Measurements from ENCODE around the gene TMEM79.

Gene TMEM79

DNA sequence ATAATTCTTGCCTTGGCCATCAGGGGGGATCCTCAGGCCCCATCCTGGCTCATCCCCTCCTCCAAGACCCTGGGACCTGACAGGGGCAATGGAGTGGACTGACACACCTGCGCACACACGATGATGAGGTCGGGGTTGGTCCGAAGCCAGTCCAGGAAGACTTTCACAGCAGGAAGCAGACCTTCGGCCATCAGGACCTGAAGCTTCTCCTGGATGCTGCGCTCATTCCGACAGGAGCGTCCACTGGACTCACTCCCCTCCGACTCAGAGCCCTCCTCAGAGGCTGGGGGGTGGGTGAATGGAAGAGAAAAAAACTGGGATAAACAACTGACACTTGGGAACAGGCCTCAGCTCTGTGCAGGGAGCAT lies 20.9 kb upstream of the TMEM79 start:
- DNase-seq = no peak

DNA sequence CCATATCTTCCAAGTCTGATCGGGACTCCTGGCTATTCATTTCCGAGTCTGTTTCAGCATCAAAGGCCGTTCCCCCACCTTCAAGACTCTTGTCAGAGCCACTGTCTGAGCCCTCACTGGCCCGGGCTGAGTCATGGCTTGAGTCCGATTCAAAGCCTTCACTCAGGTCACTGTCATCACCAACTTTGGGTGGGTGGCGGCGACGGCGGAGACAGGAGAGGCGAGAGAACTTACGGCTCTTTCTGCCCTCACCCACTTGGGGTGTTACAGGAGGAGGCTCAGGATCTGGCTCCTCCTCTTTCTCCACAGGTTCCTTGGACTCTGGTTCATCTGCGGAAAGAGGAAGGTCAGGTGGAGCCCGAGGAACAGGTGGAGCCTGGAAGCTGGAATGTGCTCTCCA lies 18.1 kb upstream of the TMEM79 start:
- DNase-seq = no peak

DNA sequence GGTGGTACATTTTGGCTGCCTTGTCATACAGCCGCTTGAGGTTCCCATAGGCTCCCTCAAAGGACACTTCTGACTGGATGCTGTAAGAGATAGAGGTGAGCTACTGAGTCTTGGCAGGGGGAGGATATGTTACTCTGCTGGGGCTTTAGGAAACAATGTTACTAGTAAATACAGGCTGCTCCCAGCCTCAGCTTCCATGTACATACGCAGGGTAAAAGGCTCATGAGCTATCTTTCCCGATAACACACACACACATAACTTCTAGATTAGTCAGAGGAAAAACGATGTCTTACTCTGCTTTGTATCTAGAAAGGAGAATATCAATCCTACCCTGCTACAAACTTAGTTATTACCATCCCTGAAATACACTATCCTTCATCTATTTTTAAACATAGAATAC lies 15.8 kb upstream of the TMEM79 start:
- no peak for DNase-seq

DNA sequence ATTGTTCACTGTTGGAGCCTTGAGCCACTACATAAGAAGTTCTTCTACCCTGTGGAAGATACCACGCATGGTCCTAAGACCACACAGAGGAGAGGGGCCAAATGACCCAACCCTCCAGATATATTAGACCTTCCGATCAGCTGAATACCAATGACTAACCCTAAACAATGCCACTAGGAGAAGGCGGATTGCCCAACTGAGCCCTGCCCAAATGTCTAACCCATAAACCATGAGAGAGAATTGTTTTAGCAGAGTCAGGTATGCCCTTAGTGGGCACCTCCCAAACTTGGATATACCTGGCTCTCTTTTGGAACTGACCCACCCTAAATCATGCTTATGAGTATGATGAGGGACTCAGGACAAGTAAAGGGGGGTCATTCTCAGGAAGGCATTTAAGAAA lies 13.8 kb upstream of the TMEM79 start:
- DNase-seq = no peak

DNA sequence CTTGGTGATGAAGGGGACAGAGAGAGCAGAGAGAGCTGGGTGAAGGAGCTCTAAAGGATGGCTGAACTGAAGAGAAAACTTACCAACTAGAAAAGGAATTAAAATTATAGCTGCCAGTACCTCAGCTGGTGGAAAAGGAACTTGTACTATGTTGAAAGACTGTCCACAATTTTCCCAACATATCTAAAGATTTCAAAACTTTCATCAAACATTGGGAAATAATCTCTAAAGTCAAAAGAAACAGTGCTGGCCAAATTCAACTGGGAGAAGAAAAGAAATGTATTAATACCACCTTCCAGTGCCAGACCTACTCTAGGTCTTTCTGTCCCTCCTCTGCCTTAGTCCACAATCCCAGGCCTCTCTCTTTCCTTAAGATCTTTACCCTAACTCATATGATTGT lies 7.6 kb upstream of the TMEM79 start:
- DNase-seq = no peak

DNA sequence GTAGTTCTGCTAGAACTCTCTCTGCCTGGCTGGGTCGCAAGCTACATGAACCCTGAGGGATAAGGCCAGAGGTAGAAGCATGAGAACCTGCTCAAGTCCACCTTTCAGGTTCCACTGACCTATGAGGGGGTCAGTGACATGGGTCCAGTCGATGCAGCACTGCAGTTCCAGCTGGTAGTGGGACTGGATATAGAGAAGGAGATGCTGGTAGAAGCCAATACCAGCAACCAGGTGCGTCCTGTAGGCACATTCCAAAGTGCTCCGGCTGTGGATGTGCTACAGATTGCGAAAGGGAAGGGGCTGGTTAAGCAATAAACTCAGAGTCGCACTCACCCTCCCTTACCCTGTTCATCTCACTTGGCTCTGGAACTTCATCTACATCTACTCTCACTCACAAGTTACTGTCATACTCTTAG lies 7.2 kb upstream of the TMEM79 start:
- DNase-seq = no peak

DNA sequence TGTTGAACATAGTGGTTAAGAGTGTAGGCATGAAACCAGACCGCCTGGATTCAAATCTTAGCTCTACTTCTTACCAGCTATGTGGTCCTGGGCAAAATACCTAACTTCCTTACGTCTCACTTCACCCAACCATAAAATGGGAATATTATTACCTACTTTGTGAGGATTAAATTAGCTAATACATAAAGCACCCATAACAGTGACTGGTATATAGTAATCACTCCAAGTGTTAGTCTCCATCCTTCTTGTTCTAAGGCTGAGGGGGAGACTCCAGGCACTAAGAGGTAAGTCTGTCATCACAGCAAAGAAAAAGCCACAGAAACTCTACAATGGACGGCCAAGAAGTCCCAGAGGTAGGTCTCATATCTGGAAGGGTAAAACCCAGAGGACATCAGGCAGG lies 4.3 kb upstream of the TMEM79 start:
- no peak for DNase-seq

DNA sequence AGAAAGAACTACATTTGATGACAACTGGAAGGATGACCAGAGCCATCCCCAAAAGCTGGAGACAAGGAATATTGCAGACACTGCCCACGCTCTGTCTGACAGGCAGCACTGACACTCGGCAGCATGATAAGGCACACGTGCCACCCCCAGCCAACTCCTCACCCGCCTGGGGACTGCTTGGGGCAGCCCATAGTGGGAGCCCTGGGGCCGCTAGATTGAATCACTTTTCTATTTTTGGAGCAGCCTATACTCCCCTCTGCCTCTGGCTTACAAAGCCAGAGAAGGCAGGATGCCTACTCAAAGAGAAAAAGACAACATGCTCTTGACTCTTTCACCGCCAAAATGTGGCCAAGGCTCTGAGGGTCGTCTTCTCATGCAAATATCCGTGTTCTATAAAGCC lies 2.8 kb upstream of the TMEM79 start:
- DNase-seq = no peak

DNA sequence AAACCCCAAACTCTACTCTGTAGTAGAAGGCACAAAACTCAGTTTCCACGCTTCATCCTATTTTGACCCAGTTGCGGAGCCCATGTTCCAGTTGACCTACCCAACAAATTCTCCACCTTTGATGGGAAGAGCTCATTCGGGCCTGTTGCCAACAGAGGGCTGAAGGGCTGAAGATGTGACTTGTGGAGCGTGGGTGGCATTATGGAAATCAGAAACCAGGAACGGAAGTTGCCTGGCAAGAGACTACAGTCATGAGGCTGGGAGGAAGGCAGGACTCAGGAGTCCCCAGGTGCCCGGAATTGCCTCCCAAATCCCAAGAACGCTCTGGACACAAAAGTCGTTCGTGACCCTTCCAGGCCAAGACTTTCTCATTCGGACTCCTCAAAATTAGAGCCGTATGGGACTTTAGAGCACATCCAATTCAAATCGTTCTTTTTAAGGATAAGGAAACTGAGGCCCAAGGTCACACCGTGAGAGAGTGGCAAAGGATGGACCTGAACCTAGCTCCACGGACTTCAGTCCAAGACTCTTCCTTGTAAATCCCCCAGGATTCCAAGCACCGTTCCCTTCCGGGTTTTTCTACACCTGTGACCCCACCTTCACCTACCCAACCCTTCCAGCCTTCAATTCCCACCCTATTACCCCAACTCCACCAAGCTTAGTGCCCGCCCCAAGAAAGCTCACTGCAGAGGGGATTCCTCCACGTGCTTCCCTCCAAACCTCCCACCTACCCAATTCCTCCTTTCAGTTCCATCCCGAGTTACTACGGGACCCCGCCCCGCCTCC lies 2.2 kb upstream of the TMEM79 start:
- DNase-seq = peak; percentile 17

DNA sequence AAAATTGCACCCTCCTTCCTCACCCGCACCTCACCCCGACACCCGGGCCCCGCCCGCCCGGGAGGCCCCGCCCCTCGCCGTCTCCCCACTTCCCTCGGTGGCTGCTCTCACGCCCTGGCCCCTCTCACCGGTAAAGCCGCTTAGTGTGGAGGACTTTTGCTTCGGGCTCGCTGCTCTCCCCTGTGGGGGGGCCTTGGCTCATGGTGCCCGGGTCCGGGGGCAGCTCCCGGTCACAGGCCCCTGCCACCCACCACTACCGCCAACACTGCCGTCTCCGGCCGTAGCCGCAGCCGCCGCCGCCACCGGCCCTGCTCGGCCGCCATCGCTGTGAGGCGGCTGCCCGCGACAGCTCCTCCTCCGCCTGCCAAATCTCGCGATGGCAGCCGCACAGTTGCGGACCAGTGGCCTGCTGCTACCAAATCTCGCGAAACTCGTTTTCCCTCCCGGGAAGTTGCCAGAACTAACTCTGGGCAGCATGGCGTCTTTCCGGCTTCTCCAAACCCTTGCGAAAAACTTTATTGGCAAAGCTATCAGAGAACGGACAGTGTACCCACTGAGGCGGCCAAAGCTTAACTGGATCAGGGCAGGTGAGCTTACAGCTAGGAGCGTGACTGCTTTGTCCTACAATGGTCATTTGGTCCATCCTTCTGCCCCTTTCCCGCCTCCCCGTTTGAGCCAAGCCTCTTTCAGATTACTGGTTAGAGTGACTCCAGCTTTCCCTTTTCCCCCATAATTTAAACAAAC lies 1.5 kb upstream of the TMEM79 start, which contains the start of gene SMG5:
TSS of gene SMG5 (minus strand) at position 347 of the 744 bp plus-strand sequence. CDS start at position 202, 145 bp downstream.
- DNase-seq = peak; percentile 99

DNA sequence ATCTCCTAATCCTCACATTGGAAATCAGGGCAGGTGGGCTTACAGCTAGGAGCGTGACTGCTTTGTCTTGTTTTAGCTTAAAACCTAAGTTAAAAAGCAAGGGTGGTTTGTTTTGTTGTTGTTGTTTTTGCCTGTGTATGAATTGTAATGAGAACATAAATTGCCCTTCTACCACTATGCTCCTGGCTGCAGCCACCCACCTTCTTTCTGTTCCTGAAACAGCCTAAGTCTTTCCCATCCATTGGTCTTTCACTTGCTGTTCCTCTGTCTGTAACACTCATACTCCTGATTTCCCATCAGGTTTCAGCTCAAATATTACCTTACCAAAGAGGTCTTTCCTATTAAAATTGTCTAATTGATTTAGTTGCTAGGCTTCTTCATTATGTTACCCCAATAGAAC lies 604 bp upstream of the TMEM79 start:
- no peak for DNase-seq

DNA sequence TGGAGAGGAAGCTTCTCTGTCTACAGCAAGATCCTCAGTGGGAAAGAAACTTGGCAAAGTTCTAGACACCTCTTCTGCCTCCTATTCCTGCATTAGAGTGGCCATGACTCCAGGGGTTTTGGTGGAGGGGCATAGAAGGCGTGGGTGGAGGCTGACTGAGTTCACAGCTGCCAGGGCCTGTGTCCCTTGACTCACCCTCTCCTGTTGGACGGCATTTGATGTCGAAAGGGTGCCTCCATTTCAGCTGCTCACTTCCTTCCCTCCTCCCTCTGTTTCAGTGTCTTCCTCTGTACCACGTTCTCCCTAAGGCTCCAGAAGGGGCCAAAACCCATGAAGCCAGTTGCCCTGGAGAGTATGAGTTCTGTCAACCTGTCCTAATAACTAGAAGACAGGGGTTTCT lies 632 bp downstream of the TMEM79 start:
- no peak for DNase-seq

DNA sequence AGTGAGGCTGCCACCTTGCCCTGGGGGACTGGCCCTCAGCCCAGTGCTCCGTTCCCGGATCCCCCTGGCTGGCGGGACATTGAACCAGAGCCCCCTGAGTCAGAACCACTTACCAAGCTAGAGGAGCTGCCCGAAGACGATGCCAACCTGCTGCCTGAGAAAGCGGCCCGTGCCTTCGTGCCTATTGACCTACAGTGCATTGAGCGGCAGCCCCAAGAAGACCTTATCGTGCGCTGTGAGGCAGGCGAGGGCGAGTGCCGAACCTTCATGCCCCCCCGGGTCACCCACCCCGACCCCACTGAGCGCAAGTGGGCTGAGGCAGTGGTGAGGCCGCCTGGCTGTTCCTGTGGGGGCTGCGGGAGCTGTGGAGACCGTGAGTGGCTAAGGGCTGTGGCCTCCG lies 1.3 kb downstream of the TMEM79 start:
- DNase-seq = no peak

DNA sequence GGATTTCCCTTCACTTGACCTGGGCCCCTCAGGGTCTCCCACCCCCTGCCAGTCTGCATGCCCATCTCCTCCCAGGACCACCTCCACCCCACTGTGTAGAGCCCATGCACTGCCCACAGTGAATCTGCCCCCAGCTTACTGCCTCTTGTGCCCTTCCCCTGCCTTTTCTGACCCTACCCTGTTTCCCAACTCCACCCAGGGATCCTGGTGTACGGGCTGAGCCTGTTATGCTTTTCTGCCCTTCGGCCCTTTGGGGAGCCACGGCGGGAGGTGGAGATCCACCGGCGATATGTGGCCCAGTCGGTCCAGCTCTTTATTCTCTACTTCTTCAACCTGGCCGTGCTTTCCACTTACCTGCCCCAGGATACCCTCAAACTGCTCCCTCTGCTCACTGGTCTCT lies 1.9 kb downstream of the TMEM79 start:
- DNase-seq = no peak

DNA sequence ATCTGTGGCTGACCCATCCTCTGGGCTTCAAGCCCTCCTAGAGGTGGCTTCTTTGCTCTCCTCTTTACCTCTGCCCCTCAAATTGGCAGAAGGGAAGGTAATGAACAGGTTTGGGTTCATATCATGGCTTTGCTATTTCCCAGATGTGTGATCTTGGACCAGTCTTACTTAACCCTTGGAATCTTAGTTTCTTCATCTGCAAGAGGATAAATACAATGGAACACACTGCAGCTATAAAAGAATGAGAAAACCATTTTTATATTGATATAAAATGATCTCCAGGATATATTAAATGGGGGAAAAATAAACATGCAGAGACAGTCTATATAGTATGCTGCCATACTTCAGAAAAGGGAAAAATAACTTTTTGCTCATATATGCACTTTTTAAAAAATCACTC lies 5.7 kb downstream of the TMEM79 start:
- DNase-seq = no peak

DNA sequence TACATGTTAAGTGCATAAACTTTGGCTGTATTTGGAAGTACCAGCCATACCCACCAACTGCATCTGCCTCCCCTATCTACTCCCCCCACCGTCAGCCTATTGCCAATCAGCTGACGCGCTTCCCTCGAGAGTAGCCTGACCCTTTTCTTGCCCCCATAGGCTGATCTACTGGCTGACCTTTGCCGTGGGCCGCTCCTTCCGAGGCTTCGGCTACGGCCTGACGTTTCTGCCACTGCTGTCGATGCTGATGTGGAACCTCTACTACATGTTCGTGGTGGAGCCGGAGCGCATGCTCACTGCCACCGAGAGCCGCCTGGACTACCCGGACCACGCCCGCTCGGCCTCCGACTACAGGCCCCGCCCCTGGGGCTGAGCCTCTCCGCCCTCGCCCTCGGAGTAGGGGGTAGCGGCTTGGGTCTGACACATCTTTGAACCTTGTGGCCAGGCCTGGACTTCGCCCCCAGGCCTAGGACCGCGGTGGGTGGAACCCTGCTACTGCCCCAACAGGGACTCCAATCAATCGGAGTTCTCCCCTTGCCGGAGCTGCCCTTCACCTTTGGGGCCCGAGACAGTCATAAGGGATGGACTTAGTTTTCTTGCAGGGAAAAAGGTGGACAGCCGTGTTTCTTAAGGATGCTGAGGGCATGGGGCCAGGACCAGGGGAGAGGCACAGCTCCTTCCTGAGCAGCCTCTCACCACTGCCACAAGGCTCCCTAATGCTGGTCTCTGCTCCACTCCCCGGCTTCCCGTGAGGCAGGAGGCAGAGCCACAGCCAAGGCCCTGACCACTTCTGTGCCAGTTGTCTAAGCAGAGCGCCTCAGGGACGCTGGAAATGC lies 7.3 kb downstream of the TMEM79 start:
- DNase-seq = peak; percentile 40

DNA sequence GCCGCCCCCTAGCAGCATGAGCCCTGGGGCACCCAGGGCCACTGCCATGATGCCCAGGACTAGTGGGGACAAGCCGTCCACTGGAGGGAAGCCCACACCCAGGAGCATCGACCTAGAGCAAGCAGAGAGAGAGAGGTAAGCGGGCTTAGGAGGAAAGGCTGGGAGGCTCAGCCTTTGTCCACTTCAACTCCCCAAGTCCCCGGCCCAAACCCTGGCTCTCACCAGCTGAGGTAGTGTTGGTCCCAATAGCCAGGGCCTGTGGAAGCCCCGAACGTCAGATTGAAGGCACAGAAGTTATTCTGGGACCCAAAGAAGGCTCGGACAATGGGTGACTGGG lies 8.9 kb downstream of the TMEM79 start:
- no peak for DNase-seq

DNA sequence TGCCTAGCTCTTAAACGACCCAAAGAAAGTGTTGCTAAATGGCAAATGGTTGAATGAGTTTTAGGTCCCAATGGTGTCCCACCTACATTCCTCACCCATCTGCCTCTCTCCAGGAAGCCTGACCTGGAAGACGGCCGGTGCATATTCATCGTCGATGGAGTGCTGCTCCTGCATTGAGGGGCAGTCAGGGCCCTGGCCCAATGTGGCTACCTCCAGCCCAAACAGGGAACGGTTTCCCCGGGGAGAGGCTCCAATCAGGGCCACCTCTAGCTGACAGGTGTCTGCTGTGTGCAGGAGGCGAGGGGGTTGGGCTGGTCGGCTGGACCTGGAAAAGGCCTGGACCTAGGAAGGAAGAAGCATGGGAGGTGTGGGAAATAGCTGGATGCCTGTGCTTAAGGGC lies 9.8 kb downstream of the TMEM79 start:
- no peak for DNase-seq

DNA sequence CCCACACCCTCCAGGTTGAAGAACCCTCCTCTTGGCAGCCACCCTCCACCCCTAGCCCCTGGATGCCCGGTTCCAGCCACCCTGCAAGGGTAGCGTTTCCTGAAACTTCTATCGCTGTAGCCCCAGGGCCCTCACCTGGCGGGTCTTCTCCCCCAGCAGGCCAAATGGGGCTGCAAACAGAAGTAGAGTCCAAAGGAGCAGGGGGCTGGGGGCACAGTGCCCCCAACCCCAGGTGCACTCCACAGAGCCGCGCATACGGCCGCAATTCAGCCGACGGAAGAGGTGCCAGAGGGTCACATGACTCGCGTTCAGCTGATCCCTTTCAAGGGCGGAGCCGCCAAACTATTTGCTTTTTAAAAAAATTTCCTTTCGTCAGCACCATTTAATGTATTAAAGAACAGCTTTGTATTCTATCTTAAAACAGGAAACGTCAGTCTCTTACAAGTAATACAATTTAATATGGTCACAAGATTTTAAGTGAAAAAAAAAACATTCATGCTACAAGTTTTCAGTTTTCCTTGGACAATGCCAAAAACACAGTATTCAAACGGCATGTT lies 11.3 kb downstream of the TMEM79 start, which contains the start of gene GLMP:
TSS of gene GLMP (minus strand) at position 289 of the 557 bp plus-strand sequence. CDS start at position 255, 34 bp downstream.
- DNase-seq = peak; percentile 41

DNA sequence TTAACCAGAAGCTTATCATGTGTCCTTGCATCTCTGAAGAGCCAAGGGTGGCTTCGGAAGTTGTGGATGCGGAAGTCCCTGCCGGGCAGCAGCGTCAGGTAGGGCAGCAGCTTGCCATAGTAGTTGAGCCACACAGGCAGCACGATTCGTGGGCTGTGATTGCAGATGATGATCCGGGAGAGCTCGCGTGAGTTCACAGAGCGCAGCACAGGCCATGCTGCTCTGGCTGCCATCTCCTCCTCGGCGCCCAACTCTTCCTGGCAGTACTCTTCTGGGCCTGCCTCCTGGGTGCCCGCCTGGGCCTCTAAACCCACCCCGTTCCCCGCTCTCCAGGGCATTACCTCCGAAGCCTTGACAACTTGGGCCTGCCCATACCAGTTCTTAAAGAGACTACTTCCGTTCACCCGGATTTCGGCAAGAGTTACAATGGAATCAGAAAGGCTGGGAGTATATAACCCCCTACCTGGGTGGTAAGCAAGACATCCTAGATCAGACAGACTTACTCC lies 14.8 kb downstream of the TMEM79 start, which contains the start of gene VHLL:
TSS of gene VHLL (minus strand) at position 456 of the 506 bp plus-strand sequence. CDS start at position 338, 118 bp downstream.
- DNase-seq = no peak

DNA sequence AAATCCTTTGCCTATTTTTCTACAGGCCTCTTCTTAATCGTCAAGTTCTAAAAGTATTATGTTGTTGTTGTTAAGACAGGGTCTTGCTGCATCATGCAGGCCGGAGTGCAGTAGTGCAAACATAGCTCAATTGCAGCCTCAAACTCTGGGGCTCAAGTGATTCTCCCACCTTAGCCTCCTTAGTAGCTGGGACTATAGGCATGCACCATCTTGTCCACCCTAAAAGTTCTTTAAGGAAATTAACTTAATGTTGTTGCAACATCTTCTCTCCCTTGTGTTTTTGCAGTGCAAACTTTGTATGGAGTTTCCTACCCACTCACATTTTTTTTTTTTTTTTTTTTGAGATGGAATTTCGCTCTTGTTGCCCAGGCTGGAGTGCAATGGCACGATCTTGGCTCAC lies 19.1 kb downstream of the TMEM79 start:
- DNase-seq = no peak

DNA sequence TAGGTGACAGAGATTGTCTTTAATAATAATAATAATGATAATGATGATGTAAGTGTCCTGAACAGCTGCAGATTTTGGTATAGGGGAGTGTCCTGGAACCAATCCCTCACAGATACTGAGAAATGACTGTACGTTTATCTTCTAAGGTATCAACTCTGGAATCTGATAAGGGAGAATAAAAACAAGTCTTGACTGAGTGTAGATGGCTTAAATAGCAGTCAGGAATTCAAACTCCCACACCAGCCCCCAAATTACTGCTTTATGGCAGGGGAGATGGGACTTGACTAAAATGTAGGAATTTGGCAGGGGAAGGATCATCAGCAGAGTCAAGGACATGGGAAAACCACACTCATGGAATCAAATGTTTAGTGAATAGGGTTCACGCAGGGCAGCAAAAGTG lies 21.1 kb downstream of the TMEM79 start:
- no peak for DNase-seq

DNA sequence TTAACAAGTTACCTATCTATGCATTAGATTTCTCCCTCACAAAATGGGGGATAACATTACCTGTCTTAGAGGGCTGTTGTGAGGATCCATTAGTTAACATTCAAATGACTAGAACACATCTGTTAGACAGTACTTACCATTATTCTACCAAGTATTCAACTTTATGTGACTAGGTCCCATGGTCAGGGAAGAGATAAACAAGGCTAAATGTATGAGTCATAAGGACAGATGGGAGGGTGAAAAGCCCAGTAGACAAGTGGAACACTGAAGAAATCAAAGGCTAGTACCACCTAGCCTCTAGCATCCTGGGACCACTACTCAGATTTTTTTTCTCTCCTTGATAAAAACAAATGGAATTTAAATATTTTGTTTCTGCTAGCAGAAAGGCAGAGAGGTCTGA lies 24.0 kb downstream of the TMEM79 start:
- no peak for DNase-seq

Data from NCI-H187 treated with DMSO at 0.1 percent for 48 hours (cell line).